Thymus (tissue), 14 donors: ENCODE results near the gene ZNF576. TPM values are rescaled to one million over a fixed set of nuclear protein-coding genes. Genes with fewer than 3 reads are reported as not detected.
"Not testable (repeated sequence)": the region's sequence is repeated elsewhere in the genome, so short reads cannot be mapped to it uniquely, and the experiment has no call there.

Experiments used
- DNase-seq, 9 donors: peaks; one replicate each; pipeline ENCODE4 v3.0.0-alpha.2; 2013; ENCODE audit warnings: low spot score in 9 of 9, low read depth in 6 of 9, missing footprints in 1 of 9
- H3K27ac ChIP-seq, 2 donors: one replicate each; pipeline ENCODE4 v1.5.1; 2013; ENCODE audit warnings: control low read depth in 1 of 2, low read depth in 1 of 2, low read length in 1 of 2, mild to moderate bottlenecking in 1 of 2, moderate library complexity in 1 of 2
- H3K27me3 ChIP-seq, 2 donors: one replicate each; pipeline ENCODE4 v1.5.1; 2013; ENCODE audit warnings: low read length in 1 of 2; ENCODE audit not compliant: control insufficient read depth in 2 of 2, insufficient read depth in 1 of 2
- H3K36me3 ChIP-seq, 2 donors: one replicate each; pipeline ENCODE4 v1.5.1; 2013; ENCODE audit warnings: low read length in 1 of 2, mild to moderate bottlenecking in 1 of 2, moderate library complexity in 1 of 2; ENCODE audit not compliant: control insufficient read depth in 2 of 2, insufficient read depth in 2 of 2
- H3K4me1 ChIP-seq, 2 donors: one replicate each; pipeline ENCODE4 v1.5.1; 2013; ENCODE audit warnings: low read length in 2 of 2; ENCODE audit not compliant: control insufficient read depth in 2 of 2, insufficient read depth in 2 of 2
- H3K4me3 ChIP-seq, 2 donors: one replicate each; pipeline ENCODE4 v1.5.1; 2013; ENCODE audit warnings: low read length in 2 of 2, control low read depth in 1 of 2, mild to moderate bottlenecking in 1 of 2
- H3K9me3 ChIP-seq, 2 donors: one replicate each; pipeline ENCODE4 v1.5.1; 2013; ENCODE audit warnings: low read length in 1 of 2, mild to moderate bottlenecking in 1 of 2; ENCODE audit not compliant: control insufficient read depth in 2 of 2, insufficient read depth in 1 of 2
- WGBS: extraction: QIAGEN DNeasy Blood & Tissue Kit; methylation state at CpG from one replicate; pipeline ENCODE4 v1.1.7; 2013; 5-methylcytosine and 5-hydroxymethylcytosine counted together
- long read RNA-seq, 10 donors: transcript quantifications; one replicate each; lab custom pipeline, GENCODE V29; 2026
- polyA plus RNA-seq: library from polyadenylated mRNA; stranded (reverse); fragments of 200-250 nt; gene quantifications from one replicate; pipeline ENCODE4 v1.2.3, GENCODE V29; 2013
- total RNA-seq: library from RNA; stranded (reverse); fragments of 120-200 nt; gene quantifications from one replicate; pipeline ENCODE4 v1.2.4, GENCODE V29; 2013
- donor health status: healthy.

The ZNF576 gene
- total RNA-seq, result 9.7 TPM
- 10.3 TPM for polyA plus RNA-seq
- long read RNA-seq, donor 1, result 0 reads
- long read RNA-seq, donor 2, transcript ZNF576-201 (3 exons, 2,566 nt), result major isoform, 14 of 18 reads
- long read RNA-seq, donor 2, partial matches to known transcripts, result 0 of 18 reads
- long read RNA-seq, donor 2, other reads (novel, unspliced or antisense), result 0 of 18 reads
- long read RNA-seq, donor 3, transcript ZNF576-201 (3 exons, 2,566 nt), result major isoform, 6 of 16 reads
- long read RNA-seq, donor 3, partial matches to known transcripts, result 7 of 16 reads
- long read RNA-seq, donor 3, other reads (novel, unspliced or antisense), result 0 of 16 reads
- long read RNA-seq, donor 4, partial matches to known transcripts, result 0 of 5 reads
- long read RNA-seq, donor 4, other reads (novel, unspliced or antisense), result 0 of 5 reads
- long read RNA-seq, donor 5, transcript ZNF576-201 (3 exons, 2,566 nt), result major isoform, 10 of 12 reads
- long read RNA-seq, donor 5, partial matches to known transcripts, result 0 of 12 reads
- long read RNA-seq, donor 5, other reads (novel, unspliced or antisense), result 0 of 12 reads
- long read RNA-seq, donor 6, partial matches to known transcripts, result 0 of 3 reads
- long read RNA-seq, donor 6, other reads (novel, unspliced or antisense), result 0 of 3 reads
- long read RNA-seq, donor 7, partial matches to known transcripts, result 0 of 5 reads
- long read RNA-seq, donor 7, other reads (novel, unspliced or antisense), result 0 of 5 reads
- long read RNA-seq, donor 8, partial matches to known transcripts, result 0 of 1 reads
- long read RNA-seq, donor 8, other reads (novel, unspliced or antisense), result 0 of 1 reads
- long read RNA-seq, donor 9, partial matches to known transcripts, result 0 of 4 reads
- long read RNA-seq, donor 9, other reads (novel, unspliced or antisense), result 0 of 4 reads
- long read RNA-seq, donor 10, transcript ZNF576-201 (3 exons, 2,566 nt), result major isoform, 8 of 9 reads
- long read RNA-seq, donor 10, partial matches to known transcripts, result 0 of 9 reads
- long read RNA-seq, donor 10, other reads (novel, unspliced or antisense), result 0 of 9 reads

DNA sequence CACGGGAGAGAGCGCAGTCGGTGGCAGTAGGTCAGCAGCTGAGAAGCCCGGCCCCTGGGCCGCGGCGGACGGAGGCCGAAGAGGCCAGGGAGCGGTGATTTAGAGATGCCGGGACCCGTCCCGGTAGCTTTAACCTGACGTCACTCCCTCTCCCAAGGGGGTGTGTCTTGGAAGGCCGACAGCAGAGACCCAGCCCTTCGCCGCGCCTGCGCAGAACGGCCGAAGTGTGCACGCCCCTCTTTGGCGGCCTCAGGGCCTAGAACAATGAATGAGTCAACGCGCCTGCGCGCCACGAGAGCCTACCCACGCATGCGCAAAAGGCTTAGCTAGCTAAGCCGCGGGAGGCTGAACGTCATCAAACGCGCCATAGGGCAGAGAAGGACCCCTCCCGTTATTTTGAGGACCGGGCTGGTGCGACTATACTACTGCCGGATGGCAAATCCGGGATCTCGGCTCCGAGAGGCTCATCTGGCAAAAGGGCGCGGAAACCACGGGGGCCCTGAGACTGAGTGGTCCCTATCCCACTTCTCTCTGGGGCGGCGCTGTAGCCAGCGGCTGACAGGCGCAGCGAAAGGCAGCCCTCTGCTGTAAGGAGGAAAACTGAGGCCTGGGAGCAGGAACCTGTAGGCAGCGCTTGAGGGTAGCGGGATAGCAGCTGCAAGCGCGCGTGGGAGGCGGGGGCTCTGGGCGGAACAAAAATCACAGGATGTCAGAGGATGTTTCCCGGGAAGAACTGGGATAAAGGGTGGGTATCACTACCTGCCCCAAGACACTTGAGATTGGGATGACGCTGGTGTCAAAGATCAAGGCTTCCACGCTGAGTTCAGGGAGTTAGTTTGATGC is at the start of gene ZNF576, which contains the start of gene IRGQ:
Gene ZNF576 (plus strand): TSS at position 597 of the 843 bp plus-strand sequence. CDS start 514 bp downstream, outside the sequence.
Gene IRGQ (minus strand): TSS at position 136 of the 843 bp plus-strand sequence. CDS start 796 bp downstream, outside the sequence.
- Histone ChIP-seq H3K4me1 (peaks cover 14 to 35% of the 10 kb centered on the region in 2 donors), H3K4me3 (peak within 1 kb of the TSS; percentile 73 to 78), H3K27me3 (no peaks in the 10 kb centered on the region), H3K36me3 (peaks cover 40 to 47% of the 10 kb centered on the region in 2 donors), H3K9me3 (no peaks in the 10 kb centered on the region), H3K27ac (peak within 1 kb of the TSS; percentile 94 to 98)
- peak; percentile 99 to 100 (median 100) for DNase-seq
- WGBS, result under 1% methylated on average over 60 of the region's 60 CpGs

DNA sequence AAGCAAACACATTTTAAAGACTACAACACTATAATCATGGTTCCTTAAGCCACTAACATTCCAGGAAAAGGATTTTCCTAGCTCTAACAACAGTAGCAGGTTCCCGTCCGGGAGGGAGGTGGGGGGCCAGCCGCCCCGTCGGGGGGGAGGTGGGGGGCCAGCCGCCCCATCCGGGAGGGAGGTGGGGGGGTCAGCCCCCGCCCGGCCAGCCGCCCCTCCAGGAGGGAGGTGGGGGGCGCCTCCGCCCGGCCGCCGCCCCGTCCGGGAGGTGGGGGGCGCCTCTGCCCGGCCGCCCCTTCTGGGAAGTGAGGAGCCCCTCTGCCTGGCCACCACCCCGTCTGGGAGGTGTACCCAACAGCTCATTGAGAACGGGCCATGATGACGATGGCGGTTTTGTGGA is 48.5 kb upstream of the ZNF576 start:
- 96% methylated on average over 20 of the region's 24 CpGs for WGBS
- not testable (repeated sequence) for H3K27me3 ChIP-seq, H3K27ac ChIP-seq, DNase-seq, H3K4me3 ChIP-seq, H3K9me3 ChIP-seq
- Histone ChIP-seq H3K4me1 (peaks cover 0 to 11% of the 10 kb centered on the region in 2 donors), H3K36me3 (peaks cover 58 to 79% of the 10 kb centered on the region in 2 donors)

DNA sequence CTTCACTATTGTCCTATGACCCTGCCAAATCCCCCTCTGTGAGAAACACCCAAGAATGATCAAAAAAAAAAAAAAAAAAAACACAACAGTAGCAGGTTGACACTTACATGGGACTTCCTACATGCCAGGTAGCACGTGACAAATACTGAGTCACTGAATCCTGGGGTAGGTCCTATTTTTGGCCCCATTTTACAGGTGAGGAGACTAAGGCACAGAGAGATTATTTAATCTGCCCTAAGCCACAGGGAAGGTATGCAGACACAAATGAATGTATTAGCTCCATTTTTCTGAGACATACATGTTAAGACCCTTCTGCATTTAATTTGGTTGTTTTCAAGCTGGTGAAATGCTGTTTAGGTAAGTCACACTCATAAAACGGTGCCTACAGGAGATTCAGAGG is 47.7 kb upstream of the ZNF576 start:
- no peaks in the 10 kb centered on the region for H3K9me3 ChIP-seq
- H3K27ac ChIP-seq, result no peak overlapping the region
- peaks cover 58 to 79% of the 10 kb centered on the region in 2 donors for H3K36me3 ChIP-seq
- 98% methylated on average over 2 of the region's 2 CpGs for WGBS
- H3K4me3 ChIP-seq, result no peak overlapping the region
- H3K4me1 ChIP-seq, result peaks cover 0 to 11% of the 10 kb centered on the region in 2 donors
- H3K27me3 ChIP-seq, result no peaks in the 10 kb centered on the region
- no peak for DNase-seq

DNA sequence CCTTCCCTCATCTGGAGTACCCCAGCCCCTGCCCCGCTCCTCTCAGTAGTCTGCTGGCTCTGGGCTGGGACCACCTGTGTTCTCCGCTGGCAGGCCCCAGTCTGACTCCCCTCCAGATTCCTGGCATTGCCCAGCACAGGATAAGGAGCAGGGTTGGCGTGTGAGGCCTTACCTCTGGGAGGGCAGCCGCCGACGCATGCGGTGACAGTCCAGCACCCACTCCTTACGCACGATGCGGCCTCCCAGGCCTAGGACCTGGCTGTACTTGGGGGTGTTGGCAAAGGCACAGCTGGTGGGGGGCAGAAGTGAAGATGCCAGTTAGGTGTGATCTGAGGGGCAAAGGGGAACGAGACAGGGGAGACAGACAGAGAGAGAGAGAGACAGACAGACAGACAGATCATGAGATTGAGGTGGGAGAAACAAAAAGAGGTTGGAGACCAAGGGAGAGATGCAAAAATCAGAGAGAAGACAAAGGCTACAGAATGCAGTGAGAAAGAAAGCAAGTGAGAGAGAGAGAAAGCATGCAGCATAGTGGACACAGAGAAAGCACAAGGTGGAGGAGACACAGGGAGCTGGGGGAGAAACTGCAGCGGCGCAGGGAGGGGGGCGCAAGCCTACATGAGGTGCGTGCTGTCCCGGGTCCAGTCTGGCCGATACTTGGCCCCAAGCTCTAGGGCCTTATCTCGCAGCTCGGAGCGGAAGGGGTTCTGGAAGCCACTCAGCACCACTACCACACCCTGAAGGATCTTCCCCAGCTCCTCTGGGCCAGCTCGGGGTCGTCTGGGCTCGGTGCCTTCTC is 44.8 kb upstream of the ZNF576 start:
- no peak overlapping the region for H3K27ac ChIP-seq
- DNase-seq, result no peak
- 97% methylated on average over 23 of the region's 23 CpGs for WGBS
- H3K4me3 ChIP-seq, result no peak overlapping the region
- H3K36me3 ChIP-seq, result peaks cover 56 to 70% of the 10 kb centered on the region in 2 donors
- H3K9me3 ChIP-seq, result peaks cover 0 to 8% of the 10 kb centered on the region in 2 donors
- no peaks in the 10 kb centered on the region for H3K27me3 ChIP-seq
- peaks cover 0 to 2% of the 10 kb centered on the region in 2 donors for H3K4me1 ChIP-seq

GRCh38 chr19:43552198-43552450 is 44.3 kb upstream of the ZNF576 start:
- no peak for DNase-seq
- peaks cover 0 to 2% of the 10 kb centered on the region in 2 donors for H3K4me1 ChIP-seq
- 100% methylated on average over 3 of the region's 3 CpGs for WGBS
- no peak overlapping the region for H3K4me3 ChIP-seq
- H3K27me3 ChIP-seq, result no peaks in the 10 kb centered on the region
- peaks cover 56 to 65% of the 10 kb centered on the region in 2 donors for H3K36me3 ChIP-seq
- peaks cover 0 to 8% of the 10 kb centered on the region in 2 donors for H3K9me3 ChIP-seq
- no peak overlapping the region for H3K27ac ChIP-seq

- DNase-seq, result no peak
- Histone ChIP-seq H3K27ac (no peak overlapping the region), H3K9me3 (peaks cover 0 to 8% of the 10 kb centered on the region in 2 donors), H3K27me3 (no peaks in the 10 kb centered on the region), H3K4me1 (peaks cover 0 to 2% of the 10 kb centered on the region in 2 donors), H3K36me3 (peaks cover 60 to 64% of the 10 kb centered on the region in 2 donors), H3K4me3 (no peak overlapping the region)
- WGBS, result 80% methylated on average over 3 of the region's 3 CpGs
Observed at GRCh38 chr19:43552616-43553015, 43.8 kb upstream of the ZNF576 start.

GRCh38 chr19:43553656-43554055 is 42.7 kb upstream of the ZNF576 start:
- 89% methylated on average over 4 of the region's 4 CpGs for WGBS
- H3K4me1 ChIP-seq, result peaks cover 0 to 2% of the 10 kb centered on the region in 2 donors
- H3K4me3 ChIP-seq, result no peak overlapping the region
- H3K9me3 ChIP-seq, result peaks cover 0 to 8% of the 10 kb centered on the region in 2 donors
- H3K27ac ChIP-seq, result no peak overlapping the region
- H3K36me3 ChIP-seq, result peaks cover 64 to 66% of the 10 kb centered on the region in 2 donors
- DNase-seq, result no peak
- H3K27me3 ChIP-seq, result no peaks in the 10 kb centered on the region
